ENCODE measurements around the gene ARAP2. TPM values are rescaled to one million over a fixed set of nuclear protein-coding genes. Genes with fewer than 3 reads are reported as not detected.

The ARAP2 gene
- polyA plus RNA-seq, 4 donors = 5.1 to 8.0 (median 6.6) TPM

- no peak for DNase-seq (ENCODE audit: low read depth in 4 of 4, low spot score in 3 of 4)
These were observed 19.1 kb downstream of the ARAP2 start for GRCh38 chr4:36224972-36225903.

DNA sequence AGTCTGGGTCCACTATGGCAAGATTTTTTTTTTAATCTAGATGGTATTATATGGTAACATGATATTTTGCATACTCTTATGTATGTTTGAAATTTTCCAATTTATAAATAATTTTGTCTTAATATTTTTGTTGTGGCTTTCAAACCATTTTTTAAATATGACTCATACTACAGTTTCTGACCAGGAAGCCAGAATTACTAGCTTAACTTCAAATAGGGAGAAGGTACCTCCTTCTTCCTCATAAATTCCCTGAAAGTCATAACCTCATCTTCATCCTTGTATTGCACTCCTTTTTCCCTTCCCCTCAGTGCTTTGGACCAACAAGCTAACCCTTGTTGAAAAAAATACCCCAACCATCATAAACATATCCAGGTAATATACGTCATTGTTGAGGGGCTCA lies 21.6 kb downstream of the ARAP2 start:
- no peak for DNase-seq (ENCODE audit: low read depth in 4 of 4, low spot score in 3 of 4)

- no peak for DNase-seq (ENCODE audit: low read depth in 4 of 4, low spot score in 3 of 4)
These were observed 23.5 kb downstream of the ARAP2 start for GRCh38 chr4:36220776-36221175.

DNA sequence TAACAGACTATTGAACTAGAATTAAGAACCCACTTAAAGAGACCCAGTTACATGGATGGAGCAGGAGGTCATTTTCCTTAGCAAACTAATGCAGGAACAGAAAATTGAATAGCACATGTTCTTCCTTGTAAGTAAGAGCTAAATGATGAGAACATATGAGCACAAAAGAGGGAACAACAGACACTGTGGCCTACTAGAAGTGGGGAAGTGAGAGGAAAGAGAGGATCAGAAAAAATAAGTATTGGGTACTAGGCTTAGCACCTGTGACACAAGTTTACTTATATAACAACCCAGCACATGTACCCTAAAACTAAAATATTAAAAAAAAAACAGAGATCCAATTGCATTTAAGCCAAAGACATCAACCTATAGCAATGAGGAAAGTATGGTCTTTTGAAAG lies 26.2 kb downstream of the ARAP2 start:
- DNase-seq (ENCODE audit: low read depth in 4 of 4, low spot score in 3 of 4) = no peak

DNA sequence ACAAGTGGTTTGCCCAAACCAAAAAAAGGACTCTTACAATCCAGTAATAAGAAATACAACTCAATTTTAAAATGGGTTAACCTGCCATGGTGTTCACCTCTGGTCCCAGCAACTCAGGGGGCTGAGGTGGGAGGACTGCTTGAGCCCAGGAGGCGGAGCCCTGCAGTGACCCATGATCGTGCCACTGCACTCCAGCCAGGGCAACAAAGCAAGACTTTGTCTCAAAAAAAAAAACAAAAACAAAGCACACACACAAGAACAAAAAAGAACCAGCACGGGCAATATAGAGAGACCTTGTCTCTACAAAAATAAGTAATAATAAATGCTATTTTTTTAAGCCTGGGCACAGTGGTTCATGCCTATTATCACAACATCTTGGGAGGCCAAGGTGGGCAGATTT lies 28.7 kb downstream of the ARAP2 start:
- DNase-seq (ENCODE audit: low read depth in 4 of 4, low spot score in 3 of 4) = no peak

DNA sequence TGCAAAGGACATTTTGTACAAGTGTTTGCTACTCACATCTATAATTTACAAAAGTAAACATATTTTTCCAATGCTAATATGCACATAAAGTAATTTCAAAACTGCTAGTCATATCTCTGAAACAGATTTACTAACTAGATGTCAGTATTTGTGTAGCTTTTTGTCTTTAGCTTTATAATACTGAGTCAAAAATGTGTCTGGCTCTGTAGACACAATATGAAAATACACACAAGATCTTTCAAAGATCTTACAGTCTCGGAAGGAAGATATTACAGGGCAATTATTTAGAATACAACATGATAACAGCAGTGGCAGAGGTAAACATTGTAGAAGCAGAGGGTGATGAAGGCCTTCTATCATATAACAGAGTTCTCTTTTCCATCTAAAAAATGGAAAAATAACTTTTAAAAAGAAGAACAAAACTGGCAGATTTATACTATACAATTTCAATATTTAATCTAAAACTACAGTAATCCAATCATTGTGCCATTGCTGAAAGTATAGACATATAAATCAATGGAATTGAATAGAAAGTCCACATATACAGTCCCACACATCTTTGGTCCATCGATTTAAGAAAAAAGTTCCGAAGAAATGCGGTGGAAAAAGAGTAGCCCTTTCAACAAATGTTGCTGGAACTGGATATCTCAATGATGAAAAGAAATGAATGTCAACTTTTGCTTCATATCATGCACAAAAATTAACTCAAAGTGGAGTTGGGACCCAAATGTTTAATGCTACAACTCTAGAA lies 29.4 kb downstream of the ARAP2 start:
- no peak for DNase-seq (ENCODE audit: low read depth in 4 of 4, low spot score in 3 of 4)

DNA sequence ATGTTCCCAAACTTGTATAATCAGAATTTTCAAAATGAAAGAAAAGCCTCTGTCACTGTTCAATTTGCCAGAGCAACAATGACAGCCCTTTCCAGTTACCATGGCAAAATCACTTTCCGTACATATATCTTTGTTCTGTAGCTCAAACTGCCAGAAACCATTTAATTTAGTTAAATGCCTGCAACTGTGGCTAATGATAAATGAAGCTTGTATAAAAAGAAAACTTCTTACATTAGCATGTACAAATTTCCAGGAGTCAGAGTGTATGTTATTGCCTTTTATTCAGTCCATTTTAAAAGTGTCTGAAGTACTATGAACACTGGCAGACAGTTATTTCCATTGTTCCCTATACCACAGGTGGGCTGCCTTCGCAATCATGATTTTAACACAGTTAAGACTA lies 30.3 kb downstream of the ARAP2 start:
- DNase-seq (ENCODE audit: low read depth in 4 of 4, low spot score in 3 of 4) = no peak

GRCh38 chr4:36211084-36211483 lies 33.2 kb downstream of the ARAP2 start:
- no peak for DNase-seq (ENCODE audit: low read depth in 4 of 4, low spot score in 3 of 4)

DNA sequence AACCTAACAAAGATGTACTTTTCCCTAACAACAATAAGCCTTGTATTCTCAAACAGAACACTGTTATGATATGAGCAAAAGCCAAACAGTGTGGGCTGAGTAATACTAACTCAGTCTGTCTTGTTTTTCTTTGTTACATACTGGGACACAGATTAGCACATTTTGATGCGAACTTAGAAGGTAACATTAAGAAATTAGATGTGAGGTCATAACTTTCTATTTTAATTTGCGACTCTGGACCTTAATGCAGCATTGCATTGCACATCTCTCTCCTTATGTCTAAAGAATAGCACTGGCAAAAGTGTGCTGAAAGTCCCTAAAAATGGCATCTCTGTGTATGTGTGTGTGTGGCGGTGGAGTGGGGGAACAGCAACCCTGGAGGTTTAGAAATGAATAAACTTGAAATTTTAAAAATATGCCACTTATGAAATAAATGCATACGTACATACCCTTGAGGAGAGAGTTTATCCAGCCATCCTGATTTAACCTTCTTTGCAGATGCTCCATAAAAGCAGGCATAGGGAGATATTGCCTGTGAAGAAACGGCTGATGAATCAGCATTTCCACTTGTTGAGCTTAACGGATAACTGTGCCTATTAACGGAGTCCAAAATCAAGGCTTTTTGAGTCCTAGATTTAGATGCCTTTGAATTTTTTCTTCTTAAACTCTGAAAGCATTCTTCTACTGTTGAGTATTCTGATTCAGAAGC lies 34.2 kb downstream of the ARAP2 start:
- DNase-seq (ENCODE audit: low read depth in 4 of 4, low spot score in 3 of 4) = no peak

DNA sequence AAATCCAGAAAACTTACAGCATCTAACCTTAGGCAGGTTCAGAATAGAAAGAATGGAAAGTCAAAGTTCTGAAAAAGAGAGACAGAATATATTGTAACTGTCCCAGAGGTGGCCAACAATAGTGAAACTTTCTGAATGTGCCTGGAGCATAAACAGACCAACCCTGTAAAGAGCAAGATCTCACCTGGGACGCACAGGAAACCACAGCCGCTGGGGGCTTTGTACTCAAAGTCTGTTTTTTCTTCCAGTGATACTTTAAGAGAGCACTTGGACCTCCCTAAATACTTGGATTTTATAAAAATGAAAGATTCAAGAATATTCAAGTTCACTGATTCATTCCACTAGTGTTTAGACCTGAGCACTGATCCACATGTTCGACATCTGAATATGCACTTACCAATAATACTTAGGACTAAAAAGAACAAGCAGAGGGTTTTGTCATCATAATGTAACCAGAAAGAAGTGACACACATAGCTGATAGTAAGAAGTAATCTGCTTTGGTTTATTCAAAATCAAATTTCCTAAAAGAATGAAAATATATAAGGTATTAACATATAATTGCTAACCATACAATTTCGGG lies 35.3 kb downstream of the ARAP2 start:
- DNase-seq (ENCODE audit: low read depth in 4 of 4, low spot score in 3 of 4) = no peak

- DNase-seq (ENCODE audit: low read depth in 4 of 4, low spot score in 3 of 4) = no peak
These were observed 36.3 kb downstream of the ARAP2 start for GRCh38 chr4:36207831-36208520.

GRCh38 chr4:36207367-36207766 lies 36.9 kb downstream of the ARAP2 start:
- DNase-seq (ENCODE audit: low read depth in 4 of 4, low spot score in 3 of 4) = no peak

GRCh38 chr4:36206603-36207311 lies 37.6 kb downstream of the ARAP2 start:
- DNase-seq (ENCODE audit: low read depth in 4 of 4, low spot score in 3 of 4) = no peak

DNA sequence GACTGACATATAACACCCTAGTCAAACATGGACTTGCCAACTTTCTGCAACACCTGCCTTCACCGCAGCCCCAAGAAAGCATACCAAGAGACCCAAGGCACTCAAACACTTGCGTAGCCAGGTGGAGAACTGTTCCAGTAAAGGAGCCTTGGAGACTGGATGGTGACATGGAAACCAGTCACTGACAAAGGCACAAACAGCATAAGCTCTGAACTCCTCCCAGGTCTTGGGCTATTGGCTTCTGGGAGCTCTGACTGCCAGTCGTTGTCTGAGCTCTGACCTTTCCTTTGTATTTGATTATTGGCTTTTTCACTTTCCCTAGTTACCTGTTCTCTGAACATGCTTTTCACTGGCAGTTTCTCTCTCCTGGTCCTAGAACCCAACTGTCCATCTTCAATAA lies 38.3 kb downstream of the ARAP2 start:
- no peak for DNase-seq (ENCODE audit: low read depth in 4 of 4, low spot score in 3 of 4)

DNA sequence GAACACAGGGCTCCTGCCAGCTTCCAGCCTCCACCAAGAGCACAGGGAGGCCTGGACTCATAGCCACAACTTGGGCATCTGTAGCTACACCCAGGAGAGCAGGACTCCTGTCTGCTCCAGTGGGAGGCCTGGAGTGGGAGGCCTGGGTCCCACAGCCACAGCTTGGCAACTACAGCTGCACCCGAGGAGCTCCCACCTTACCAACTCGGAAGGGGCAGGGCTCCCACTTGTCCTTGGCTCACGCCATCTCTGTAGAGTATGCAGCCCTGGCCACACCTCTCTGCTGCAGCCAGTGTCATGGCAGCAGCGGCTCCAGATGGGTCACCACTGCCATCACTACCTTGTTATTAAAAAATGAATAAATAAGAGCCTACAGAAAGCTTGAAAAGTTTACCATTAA lies 45.5 kb downstream of the ARAP2 start:
- no peak for DNase-seq (ENCODE audit: low read depth in 4 of 4, low spot score in 3 of 4)

GRCh38 chr4:36198068-36198808 lies 46.1 kb downstream of the ARAP2 start:
- DNase-seq (ENCODE audit: low read depth in 4 of 4, low spot score in 3 of 4) = no peak

GRCh38 chr4:36197501-36197900 lies 46.8 kb downstream of the ARAP2 start:
- no peak for DNase-seq (ENCODE audit: low read depth in 4 of 4, low spot score in 3 of 4)

DNA sequence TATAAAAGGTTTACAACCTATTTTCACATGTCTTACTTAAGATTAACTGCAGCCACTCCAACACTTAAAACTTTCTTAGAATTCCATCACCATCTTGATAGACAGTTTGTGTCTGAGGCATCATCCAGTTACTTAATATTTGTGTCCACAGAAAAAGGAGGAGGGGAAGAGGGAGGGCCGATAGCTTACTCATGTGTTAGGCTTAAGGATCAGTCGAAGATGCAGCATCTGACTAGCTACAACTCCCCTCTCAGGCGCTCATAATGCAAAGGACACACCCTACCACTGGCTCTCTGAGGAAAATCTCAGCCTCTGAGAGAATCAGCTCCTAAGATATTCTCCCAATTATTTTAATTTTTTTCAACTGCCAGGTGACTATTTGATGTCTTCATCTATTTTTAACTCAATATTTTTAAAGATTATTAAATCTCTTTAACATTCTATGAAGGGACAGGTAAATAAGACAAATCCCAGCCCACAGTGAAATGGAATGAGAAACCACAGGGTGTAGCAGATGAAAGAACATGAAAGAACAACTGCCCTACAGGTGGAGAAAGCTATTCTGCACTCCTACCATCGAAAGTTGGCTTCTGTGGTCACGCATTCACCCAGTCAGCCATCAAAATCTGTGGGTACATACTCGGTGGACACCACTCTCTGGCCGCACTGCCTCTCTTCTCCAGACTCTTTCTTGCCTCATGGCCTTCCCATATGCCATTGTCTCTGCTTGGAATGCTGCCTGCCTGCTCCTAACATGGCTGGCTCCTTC lies 48.0 kb downstream of the ARAP2 start:
- no peak for DNase-seq (ENCODE audit: low read depth in 4 of 4, low spot score in 3 of 4)
